Tibial nerve (tissue), 4 donors: Measurements from ENCODE around the gene KCNMA1.
A peak's percentile ranks its signal among the peaks of the same experiment; 100 is the strongest.

Experiments
- CTCF ChIP-seq, 5 experiments: fragments of 200-600 bp in 3 of 5; fragments of 450-650 bp in 2 of 5; sonication (generic) in 3 of 5; IDR thresholded peaks; one replicate each; pipeline ENCODE4 v1.5.1; 2016 to 2019; ENCODE audit warnings: antibody characterized with exemption in 5 of 5, mild to moderate bottlenecking in 3 of 5, moderate library complexity in 2 of 5
- EP300 ChIP-seq, 2 donors: sonication (generic); formaldehyde crosslinking; IDR thresholded peaks; one replicate each; pipeline ENCODE4 v1.6.1; 2017; ENCODE audit warnings: antibody characterized with exemption in 2 of 2, mild to moderate bottlenecking in 1 of 2
- POLR2A ChIP-seq, 2 donors: fragments of 450-650 bp; IDR thresholded peaks; one replicate each; pipeline ENCODE4 v1.6.1; 2017; ENCODE audit warnings: antibody characterized with exemption in 2 of 2, mild to moderate bottlenecking in 2 of 2, moderate library complexity in 2 of 2

GRCh38 chr10:77524281-77524711, 113.3 kb downstream of the KCNMA1 start:
- TF ChIP-seq CTCF (IDR thresholded peaks at IDR 0.05) (no peak), POLR2A (IDR thresholded peaks at IDR 0.05) (no peak), EP300 (IDR thresholded peaks at IDR 0.05) (peak in 1 of 2 donors; percentile 41)
